ENCODE results near the gene MYLK4. TPM values are rescaled to one million over a fixed set of nuclear protein-coding genes. Genes with fewer than 3 reads are reported as not detected.

Gene MYLK4
- total RNA-seq, 1 donor, result 0.72 TPM

DNA sequence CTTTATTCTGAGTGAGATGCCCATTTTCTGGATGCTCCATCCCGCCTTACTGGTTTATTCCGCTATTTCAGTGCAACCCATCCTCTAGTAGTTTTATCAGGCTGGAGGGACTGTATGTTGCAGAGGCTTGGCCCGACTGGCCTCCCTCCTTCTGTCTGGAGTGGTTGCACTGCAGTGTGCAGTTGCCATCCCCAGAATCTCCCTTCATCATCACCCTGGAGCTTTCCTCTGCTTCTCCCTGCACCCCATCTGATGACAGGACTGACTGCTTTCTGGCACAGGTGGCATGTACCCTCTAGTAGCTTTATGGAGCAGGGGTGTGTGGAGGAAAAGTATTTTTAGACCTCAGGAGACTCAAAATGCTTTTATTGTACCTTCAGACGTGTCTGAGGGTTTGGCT lies 35.5 kb upstream of the MYLK4 start:
- no peak for DNase-seq (ENCODE audit: low read depth)
- no peak overlapping the region for H3K4me3 ChIP-seq (ENCODE audit: low read depth, low read length)
- TF ChIP-seq, protein P1, sequence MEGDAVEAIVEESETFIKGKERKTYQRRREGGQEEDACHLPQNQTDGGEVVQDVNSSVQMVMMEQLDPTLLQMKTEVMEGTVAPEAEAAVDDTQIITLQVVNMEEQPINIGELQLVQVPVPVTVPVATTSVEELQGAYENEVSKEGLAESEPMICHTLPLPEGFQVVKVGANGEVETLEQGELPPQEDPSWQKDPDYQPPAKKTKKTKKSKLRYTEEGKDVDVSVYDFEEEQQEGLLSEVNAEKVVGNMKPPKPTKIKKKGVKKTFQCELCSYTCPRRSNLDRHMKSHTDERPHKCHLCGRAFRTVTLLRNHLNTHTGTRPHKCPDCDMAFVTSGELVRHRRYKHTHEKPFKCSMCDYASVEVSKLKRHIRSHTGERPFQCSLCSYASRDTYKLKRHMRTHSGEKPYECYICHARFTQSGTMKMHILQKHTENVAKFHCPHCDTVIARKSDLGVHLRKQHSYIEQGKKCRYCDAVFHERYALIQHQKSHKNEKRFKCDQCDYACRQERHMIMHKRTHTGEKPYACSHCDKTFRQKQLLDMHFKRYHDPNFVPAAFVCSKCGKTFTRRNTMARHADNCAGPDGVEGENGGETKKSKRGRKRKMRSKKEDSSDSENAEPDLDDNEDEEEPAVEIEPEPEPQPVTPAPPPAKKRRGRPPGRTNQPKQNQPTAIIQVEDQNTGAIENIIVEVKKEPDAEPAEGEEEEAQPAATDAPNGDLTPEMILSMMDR (IDR thresholded peaks at IDR 0.05; ENCODE audit: insufficient read depth, low read length), result no peak

DNA sequence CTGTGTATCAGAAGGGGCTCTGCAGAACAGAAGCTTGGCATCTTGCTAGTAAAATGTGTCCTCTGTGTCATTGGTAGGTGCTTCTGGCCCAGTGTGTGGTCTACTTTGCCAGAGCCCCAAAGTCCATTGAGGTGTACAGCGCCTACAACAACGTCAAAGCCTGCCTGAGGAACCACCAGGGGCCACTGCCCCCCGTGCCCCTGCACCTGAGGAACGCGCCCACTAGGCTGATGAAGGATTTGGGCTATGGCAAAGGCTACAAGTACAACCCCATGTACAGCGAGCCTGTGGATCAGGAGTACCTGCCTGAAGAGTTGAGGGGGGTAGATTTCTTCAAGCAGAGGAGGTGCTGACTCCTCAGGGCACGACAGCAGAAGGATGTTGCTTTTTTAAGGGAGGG lies 34.2 kb upstream of the MYLK4 start:
- DNase-seq (ENCODE audit: low read depth), result no peak
- H3K4me3 ChIP-seq (ENCODE audit: low read depth, low read length), result no peak overlapping the region
- TF ChIP-seq, protein P1 (IDR thresholded peaks at IDR 0.05; ENCODE audit: insufficient read depth, low read length), result no peak

DNA sequence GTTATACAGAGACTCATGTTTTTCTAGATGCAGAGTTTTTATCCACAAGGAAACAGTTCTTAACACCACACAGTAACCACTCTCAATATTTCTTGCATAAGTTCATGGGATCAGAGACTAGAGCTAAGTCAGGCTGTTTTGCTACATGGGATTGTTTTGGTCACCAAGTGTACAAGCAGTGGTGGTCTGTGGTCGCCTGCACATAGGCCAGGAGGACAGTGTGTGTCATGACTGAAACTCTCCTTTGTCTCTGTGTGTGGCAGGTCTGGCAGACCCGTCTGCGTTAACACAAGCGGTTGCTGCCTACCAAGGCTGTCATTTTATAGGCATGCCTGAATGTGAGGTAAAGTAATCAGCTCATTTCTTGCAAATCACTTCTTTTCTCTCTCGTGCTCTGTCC lies 33.3 kb upstream of the MYLK4 start:
- no peak overlapping the region for H3K4me3 ChIP-seq (ENCODE audit: low read depth, low read length)
- no peak for DNase-seq (ENCODE audit: low read depth)
- TF ChIP-seq, protein P1 (IDR thresholded peaks at IDR 0.05; ENCODE audit: insufficient read depth, low read length), result no peak

DNA sequence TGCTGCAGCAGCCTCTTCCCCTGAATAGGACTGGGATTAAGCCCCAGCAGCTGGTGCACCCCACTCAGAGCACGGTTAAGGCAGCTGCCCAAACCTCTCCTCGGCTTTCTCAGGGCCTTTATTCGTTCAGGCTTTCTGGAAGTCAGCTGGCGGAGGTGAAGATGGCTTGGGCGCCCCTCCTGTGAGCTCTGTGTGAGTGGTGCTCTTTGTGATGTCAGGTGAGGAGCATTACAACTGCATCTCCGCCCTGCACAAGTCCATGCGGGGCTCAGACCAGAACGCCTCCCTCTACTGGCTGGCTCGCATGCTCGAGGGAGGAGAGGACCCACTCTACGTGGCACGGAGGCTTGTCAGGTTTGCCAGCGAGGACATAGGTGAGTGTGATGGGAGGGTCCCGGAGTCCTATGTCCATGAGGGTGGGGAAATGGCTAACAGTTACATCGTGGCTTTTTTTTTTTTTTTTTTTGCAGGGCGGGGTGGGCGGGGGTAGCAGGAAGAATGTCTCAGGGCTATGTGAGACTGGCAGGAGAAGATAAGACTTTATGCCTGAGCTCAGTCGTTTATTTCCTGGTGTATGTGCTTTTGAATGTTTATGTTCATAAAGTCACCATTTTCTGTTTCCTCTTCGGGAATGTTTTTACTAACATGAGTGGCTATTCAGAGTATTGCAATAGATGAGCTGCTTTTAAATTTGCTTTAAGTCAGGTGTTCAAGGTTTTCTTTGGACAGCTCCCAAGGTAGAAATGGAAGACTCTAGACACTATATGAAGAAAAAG lies 32.7 kb upstream of the MYLK4 start:
- TF ChIP-seq, protein P1 (IDR thresholded peaks at IDR 0.05; ENCODE audit: insufficient read depth, low read length), result no peak
- DNase-seq (ENCODE audit: low read depth), result peak; percentile 24
- no peak overlapping the region for H3K4me3 ChIP-seq (ENCODE audit: low read depth, low read length)

DNA sequence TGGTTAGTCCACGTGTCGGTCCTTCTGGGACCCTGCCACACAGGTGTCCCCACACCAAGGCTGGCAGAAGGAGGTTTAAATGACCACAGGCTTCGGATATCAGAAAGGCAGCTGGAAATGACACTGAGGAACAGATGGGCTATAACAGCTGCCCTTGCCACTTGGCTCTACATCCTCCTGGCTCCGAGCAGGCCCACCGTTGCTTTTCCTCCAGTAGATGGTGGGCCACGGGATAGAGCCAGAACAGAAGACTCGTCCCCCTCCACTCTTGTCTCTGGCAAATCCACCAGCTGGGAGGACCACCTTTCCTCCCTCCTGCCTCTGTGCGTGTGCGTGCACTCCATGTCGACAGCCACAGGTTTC lies 32.1 kb upstream of the MYLK4 start:
- no peak overlapping the region for H3K4me3 ChIP-seq (ENCODE audit: low read depth, low read length)
- DNase-seq (ENCODE audit: low read depth), result no peak
- TF ChIP-seq, protein P1 (IDR thresholded peaks at IDR 0.05; ENCODE audit: insufficient read depth, low read length), result no peak

DNA sequence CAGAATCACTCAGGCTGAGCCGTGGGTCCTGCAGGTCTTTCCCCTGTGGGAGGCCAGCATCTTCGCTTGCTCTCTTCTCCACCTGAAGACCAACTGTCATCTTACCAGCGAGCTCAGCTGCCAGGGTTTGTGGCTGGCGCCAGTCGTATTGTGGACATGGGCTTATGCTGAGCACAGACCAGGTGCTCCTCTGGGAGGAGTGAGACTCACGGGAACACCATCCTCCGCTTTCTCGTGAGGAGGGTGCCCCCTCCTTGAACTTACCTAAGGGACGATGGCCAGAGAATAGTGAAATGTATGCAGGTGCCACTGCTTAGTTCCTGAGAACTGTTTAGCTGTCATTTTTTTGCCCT lies 31.6 kb upstream of the MYLK4 start:
- TF ChIP-seq, protein P1 (IDR thresholded peaks at IDR 0.05; ENCODE audit: insufficient read depth, low read length), result no peak
- no peak overlapping the region for H3K4me3 ChIP-seq (ENCODE audit: low read depth, low read length)
- no peak for DNase-seq (ENCODE audit: low read depth)

Measured in fibroblast of the aortic adventitia (primary cell).